ENCODE results near the gene ANKRD63.

DNA sequence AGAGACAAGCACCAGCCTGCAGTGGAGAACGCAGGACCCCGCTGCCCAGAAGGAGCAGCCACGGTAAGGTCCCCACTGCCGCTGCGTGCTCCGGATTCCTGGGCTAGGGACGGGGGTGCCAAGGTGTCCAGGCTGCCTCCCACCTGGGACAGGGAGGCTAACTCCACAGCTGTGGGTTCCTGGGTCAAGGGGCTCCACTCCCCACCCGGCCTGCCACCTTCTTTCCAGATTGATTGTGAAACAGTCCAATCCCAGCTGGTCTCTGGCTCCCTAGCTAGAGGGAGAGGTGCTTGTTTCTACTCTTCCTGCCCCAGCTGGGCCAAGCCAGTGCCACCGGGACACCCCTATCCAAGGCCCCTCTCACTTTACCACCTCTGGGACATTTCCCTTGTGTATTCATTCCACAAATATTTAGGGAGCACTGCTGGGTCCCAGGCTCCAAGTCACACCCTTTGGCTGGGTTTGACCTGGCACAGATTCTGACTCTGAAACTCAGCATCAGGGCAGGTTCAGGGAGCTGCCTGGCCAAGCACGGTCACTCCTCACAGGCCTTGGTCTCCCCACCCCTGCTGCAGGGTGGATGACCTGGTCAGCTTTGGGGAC lies 42.1 kb downstream of the ANKRD63 start:
- TF ChIP-seq, protein P1, sequence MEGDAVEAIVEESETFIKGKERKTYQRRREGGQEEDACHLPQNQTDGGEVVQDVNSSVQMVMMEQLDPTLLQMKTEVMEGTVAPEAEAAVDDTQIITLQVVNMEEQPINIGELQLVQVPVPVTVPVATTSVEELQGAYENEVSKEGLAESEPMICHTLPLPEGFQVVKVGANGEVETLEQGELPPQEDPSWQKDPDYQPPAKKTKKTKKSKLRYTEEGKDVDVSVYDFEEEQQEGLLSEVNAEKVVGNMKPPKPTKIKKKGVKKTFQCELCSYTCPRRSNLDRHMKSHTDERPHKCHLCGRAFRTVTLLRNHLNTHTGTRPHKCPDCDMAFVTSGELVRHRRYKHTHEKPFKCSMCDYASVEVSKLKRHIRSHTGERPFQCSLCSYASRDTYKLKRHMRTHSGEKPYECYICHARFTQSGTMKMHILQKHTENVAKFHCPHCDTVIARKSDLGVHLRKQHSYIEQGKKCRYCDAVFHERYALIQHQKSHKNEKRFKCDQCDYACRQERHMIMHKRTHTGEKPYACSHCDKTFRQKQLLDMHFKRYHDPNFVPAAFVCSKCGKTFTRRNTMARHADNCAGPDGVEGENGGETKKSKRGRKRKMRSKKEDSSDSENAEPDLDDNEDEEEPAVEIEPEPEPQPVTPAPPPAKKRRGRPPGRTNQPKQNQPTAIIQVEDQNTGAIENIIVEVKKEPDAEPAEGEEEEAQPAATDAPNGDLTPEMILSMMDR (IDR thresholded peaks at IDR 0.05) = no peak
- TF ChIP-seq POLR2AphosphoS5 (IDR thresholded peaks at IDR 0.05; ENCODE audit: low read depth, low read length) = no peak
- TF ChIP-seq TCF7L2 (IDR thresholded peaks at IDR 0.05; ENCODE audit: low read depth, low read length) = no peak
- no peak for TF ChIP-seq SIN3A (IDR thresholded peaks at IDR 0.05; ENCODE audit: borderline replicate concordance, insufficient read depth, low read depth, low read length)
